T-helper 2 cell treated with Interferon-gamma antibody and Interleukin-4, amounts not matched to agents 100 ng/mL and 5 ng/mL, for 36 hours (primary cell): ENCODE data around the gene OSTC. TPM values are rescaled to one million over a fixed set of nuclear protein-coding genes. Genes with fewer than 3 reads are reported as not detected.

Experiments
- intact Hi-C: fragments of 100-400 bp; cut with micrococcal nuclease; formaldehyde crosslinking; loops from one replicate; pipeline ENCODE4 v1.15.1; 2023
- total RNA-seq: library from RNA; stranded (reverse); gene quantifications from 2 replicates; pipeline ENCODE4 v1.2.3, GENCODE V29; 2022

Gene OSTC
- total RNA-seq, 1 donor from 2014 or later: 108 TPM

- intact Hi-C loops: no loop called here
These were observed 6.2 kb upstream of the OSTC start for GRCh38 chr4:108644237-108644636.

GRCh38 chr4:108646706-108647105 is 3.7 kb upstream of the OSTC start:
- intact Hi-C loops: no loop called here

GRCh38 chr4:108649863-108650211 is 562 bp upstream of the OSTC start:
- intact Hi-C loops: loop anchor here (1.0 to 5.0 kb wide), 6 partner anchors 30 to 1542 kb away; partner anchors contain the start of genes HADH, LEF1, PAPSS1 and RPL34

GRCh38 chr4:108651014-108651791 is 804 bp downstream of the OSTC start:
- intact Hi-C loops: loop anchor here (5.0 kb wide), 2 partner anchors 996 to 1541 kb away; no protein-coding TSS in a partner anchor

GRCh38 chr4:108662629-108663028 is 12.2 kb downstream of the OSTC start:
- intact Hi-C loops: no loop called here

GRCh38 chr4:108674356-108674977 is 24.1 kb downstream of the OSTC start:
- intact Hi-C loops: no loop called here

- intact Hi-C loops: no loop called here
These were observed 31.0 kb downstream of the OSTC start for GRCh38 chr4:108681321-108681809.

- intact Hi-C loops: no loop called here
These were observed 33.1 kb downstream of the OSTC start for GRCh38 chr4:108683479-108683878.

- intact Hi-C loops: no loop called here
These were observed 34.8 kb downstream of the OSTC start for GRCh38 chr4:108685036-108685686.

GRCh38 chr4:108690738-108691137 is 40.3 kb downstream of the OSTC start:
- intact Hi-C loops: no loop called here

- intact Hi-C loops: no loop called here
These were observed 42.8 kb downstream of the OSTC start for GRCh38 chr4:108693211-108693610.

- intact Hi-C loops: no loop called here
These were observed 43.4 kb downstream of the OSTC start for GRCh38 chr4:108693819-108694218.

- intact Hi-C loops: no loop called here
These were observed 44.0 kb downstream of the OSTC start for GRCh38 chr4:108694423-108694822.

- intact Hi-C loops: no loop called here
These were observed 44.7 kb downstream of the OSTC start for GRCh38 chr4:108695062-108695461.

GRCh38 chr4:108696160-108696559 is 45.8 kb downstream of the OSTC start:
- intact Hi-C loops: no loop called here

GRCh38 chr4:108700081-108700757 is 49.8 kb downstream of the OSTC start:
- intact Hi-C loops: no loop called here

GRCh38 chr4:108702960-108703359 is 52.6 kb downstream of the OSTC start:
- intact Hi-C loops: no loop called here

GRCh38 chr4:108703370-108703769 is 53.0 kb downstream of the OSTC start:
- intact Hi-C loops: no loop called here

- intact Hi-C loops: no loop called here
These were observed 53.6 kb downstream of the OSTC start for GRCh38 chr4:108703966-108704365.

- intact Hi-C loops: no loop called here
These were observed 55.9 kb downstream of the OSTC start for GRCh38 chr4:108706289-108706688.

- intact Hi-C loops: no loop called here
These were observed 58.8 kb downstream of the OSTC start for GRCh38 chr4:108709234-108709633.

- intact Hi-C loops: no loop called here
These were observed 59.3 kb downstream of the OSTC start for GRCh38 chr4:108709722-108710121.
